ENCODE results near the gene SRC. TPM values are rescaled to one million over a fixed set of nuclear protein-coding genes. Genes with fewer than 3 reads are reported as not detected.

SRC gene
- total RNA-seq, 1 donor from 2014 or later = 25.1 TPM

DNA sequence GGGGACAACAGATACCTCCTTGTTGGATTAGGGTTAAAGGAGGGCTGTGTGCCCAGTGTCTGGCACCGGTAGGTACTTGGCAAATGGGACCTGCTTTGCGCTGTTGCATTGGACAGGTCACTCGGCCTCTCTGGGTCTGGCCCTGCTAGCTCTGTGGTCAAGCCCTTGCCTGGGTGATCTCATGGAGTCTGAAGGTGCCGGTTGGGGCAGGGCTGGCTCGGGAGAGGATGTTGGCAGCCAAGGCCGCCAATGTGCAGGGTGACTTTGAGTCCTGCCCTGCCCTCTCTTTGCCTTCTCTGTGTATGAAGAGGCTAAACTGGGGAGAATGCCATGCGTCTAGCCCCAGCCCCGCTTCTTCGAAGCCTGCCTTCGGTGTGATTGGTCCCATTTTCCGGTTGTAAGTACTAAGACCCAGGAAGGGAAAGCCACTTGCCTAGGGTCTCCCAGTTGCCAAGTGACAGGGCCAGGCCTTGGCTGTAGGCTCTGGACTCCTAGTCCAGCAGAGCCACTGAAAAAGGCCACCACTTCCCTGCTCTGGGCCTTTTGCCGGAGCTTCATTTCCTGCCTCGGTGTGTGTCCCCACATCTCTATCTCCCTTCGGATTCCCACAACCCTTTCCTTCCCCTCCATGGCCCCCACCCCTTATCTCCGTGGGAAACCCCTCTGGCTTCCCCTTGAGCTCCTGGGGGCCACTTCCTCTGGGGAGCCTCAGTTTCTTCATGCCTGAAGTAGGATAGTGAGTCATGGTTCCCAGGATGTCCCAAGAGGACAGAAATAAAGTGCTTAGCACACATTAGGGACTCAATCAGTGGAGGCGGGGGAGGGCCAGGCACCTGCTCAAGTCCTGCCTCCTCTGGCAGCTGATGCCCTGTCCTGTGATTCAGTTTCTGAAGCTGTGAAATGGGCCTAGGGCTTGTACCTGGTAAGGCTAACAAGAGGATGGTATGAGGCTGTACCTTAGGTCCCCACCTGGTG is 3.9 kb downstream of the SRC start:
- peak; percentile 76 for DNase-seq (ENCODE audit: low spot score)
- Mint-ChIP-seq H3K27me3 (ENCODE audit: low read depth) (no peaks in the 10 kb centered on the region), H3K9me3 (ENCODE audit: low read depth) (no peaks in the 10 kb centered on the region), H3K36me3 (ENCODE audit: low read depth) (no peaks in the 10 kb centered on the region), H3K4me3 (ENCODE audit: unreplicated experiment) (no peak overlapping the region), H3K27ac (ENCODE audit: unreplicated experiment) (no peak overlapping the region), H3K4me1 (ENCODE audit: low read depth) (peaks cover 24% of the 10 kb centered on the region)
- TF ChIP-seq, protein P1, sequence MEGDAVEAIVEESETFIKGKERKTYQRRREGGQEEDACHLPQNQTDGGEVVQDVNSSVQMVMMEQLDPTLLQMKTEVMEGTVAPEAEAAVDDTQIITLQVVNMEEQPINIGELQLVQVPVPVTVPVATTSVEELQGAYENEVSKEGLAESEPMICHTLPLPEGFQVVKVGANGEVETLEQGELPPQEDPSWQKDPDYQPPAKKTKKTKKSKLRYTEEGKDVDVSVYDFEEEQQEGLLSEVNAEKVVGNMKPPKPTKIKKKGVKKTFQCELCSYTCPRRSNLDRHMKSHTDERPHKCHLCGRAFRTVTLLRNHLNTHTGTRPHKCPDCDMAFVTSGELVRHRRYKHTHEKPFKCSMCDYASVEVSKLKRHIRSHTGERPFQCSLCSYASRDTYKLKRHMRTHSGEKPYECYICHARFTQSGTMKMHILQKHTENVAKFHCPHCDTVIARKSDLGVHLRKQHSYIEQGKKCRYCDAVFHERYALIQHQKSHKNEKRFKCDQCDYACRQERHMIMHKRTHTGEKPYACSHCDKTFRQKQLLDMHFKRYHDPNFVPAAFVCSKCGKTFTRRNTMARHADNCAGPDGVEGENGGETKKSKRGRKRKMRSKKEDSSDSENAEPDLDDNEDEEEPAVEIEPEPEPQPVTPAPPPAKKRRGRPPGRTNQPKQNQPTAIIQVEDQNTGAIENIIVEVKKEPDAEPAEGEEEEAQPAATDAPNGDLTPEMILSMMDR (IDR thresholded peaks at IDR 0.05) = no peak

DNA sequence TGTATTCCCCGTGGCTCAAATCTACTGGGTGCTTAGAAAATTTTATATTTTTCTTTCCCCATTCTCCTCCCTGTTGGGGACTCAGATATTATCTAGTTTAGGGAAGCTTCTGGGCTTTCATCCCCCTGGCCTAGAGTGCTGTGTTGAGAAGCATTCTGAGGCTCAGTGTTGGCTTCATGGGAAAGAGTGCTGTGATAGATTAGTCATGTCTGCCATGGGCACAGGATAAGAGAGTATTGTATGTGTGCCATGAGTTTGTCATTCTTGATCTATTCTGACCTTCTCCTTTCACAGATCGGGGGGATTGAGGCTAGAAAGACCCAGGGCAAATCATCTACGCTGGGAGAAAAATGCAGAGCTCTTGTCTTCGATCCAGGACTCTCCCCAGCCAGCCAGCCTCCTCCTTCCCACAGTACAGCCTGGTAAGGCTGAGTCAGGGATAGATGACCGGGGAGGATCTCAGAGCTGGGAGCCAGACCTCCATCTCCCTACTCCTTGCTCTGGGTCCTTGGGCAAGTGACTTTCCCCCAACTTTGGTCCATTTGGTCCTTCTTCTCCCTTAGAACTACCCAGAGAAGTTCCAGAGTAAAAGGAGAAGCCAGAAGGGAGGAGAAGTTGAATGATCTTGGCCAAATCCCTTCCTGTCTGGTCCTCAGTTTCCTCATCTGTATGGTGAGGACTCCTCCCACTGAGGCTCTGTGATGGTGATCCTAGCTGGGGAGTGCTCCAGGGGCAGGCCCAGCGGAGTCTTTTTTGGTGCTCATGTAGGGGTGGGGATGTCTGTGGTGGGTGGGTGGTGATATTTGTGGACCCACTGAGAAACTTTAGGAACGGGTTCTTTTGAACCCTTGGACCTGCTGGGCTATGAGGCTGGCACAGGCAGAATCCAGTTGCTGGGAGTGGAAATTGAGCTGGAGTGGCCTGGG is 5.0 kb downstream of the SRC start:
- peak; percentile 26 for DNase-seq (ENCODE audit: low spot score)
- H3K4me1 Mint-ChIP-seq (ENCODE audit: low read depth) = peaks cover 27% of the 10 kb centered on the region
- TF ChIP-seq, protein P1 (IDR thresholded peaks at IDR 0.05) = no peak
- H3K9me3 Mint-ChIP-seq (ENCODE audit: low read depth) = no peaks in the 10 kb centered on the region
- no peaks in the 10 kb centered on the region for H3K36me3 Mint-ChIP-seq (ENCODE audit: low read depth)
- peak overlapping the region; percentile 20 for H3K27ac Mint-ChIP-seq (ENCODE audit: unreplicated experiment)
- no peaks in the 10 kb centered on the region for H3K27me3 Mint-ChIP-seq (ENCODE audit: low read depth)
- H3K4me3 Mint-ChIP-seq (ENCODE audit: unreplicated experiment) = no peak overlapping the region

DNA sequence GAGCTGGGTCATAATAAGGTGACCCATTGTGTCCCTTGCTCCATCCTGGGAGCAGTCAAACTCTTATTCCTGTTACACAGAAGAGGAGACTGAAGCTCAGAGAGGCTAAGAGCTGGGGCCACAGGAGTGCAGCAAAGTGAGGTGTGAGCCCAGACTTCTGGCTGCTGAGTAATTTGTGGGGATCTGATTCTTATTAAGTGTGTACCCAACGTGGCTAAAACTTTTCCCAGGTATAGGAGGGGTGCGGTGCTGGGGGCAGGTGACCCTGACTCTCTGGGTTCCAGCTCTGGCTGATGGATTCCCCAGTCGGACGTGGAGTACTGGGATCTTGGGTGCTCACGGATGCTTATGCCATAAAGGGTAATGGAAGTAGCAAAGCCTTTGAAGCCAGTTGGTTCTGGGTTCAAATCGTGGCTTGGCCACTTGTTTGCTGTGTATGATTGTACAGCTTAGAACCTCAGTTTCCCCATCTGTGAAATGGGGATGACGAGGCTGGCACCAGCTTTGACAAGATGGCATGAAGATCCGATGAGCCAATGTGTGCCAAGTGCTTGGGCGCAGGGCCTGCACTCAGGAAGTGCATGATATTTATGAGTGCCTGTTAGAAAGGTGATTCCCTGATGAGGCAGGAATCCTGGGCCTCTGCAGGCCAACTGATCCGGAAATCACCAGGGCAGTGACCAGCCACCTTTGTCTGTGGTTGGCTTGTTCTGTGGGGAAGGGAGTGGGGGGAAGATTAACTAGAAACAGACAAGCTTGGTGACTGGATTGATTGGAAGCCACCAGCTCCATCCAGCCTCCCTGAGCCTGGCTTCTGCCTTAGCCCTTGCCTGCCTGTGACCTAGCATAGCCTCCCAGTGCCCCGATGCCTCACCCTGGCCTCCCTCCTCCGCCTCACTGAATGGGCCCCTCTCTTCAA is 6.0 kb downstream of the SRC start:
- Mint-ChIP-seq H3K27ac (ENCODE audit: unreplicated experiment) (no peak overlapping the region), H3K9me3 (ENCODE audit: low read depth) (no peaks in the 10 kb centered on the region), H3K36me3 (ENCODE audit: low read depth) (no peaks in the 10 kb centered on the region), H3K27me3 (ENCODE audit: low read depth) (no peaks in the 10 kb centered on the region), H3K4me3 (ENCODE audit: unreplicated experiment) (no peak overlapping the region), H3K4me1 (ENCODE audit: low read depth) (peaks cover 36% of the 10 kb centered on the region)
- TF ChIP-seq, protein P1 (IDR thresholded peaks at IDR 0.05) = no peak
- DNase-seq (ENCODE audit: low spot score) = peak; percentile 40

DNA sequence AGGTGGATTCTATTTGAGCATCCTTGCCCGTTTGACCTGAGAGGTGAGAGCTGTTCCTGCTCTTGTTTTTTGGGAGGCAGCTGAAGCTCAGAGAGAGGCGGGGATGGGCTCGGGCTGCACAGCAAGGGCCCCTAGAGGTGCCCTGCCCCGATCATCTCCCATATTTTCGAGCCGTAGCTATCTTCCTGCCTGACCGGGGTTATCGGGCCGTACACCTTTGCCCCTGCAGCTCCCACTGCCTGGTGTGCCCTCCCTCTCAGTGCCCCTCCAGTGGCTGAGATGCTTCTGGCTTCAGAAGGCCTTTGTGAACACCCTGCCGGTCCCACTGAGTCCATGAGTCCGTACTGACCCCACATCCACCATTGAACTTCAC is 6.7 kb downstream of the SRC start:
- Mint-ChIP-seq H3K4me1 (ENCODE audit: low read depth) (peaks cover 34% of the 10 kb centered on the region), H3K27ac (ENCODE audit: unreplicated experiment) (no peak overlapping the region), H3K4me3 (ENCODE audit: unreplicated experiment) (no peak overlapping the region), H3K36me3 (ENCODE audit: low read depth) (no peaks in the 10 kb centered on the region), H3K9me3 (ENCODE audit: low read depth) (no peaks in the 10 kb centered on the region), H3K27me3 (ENCODE audit: low read depth) (no peaks in the 10 kb centered on the region)
- TF ChIP-seq, protein P1 (IDR thresholded peaks at IDR 0.05) = no peak
- DNase-seq (ENCODE audit: low spot score) = peak; percentile 71

All from chondrocyte (in vitro differentiated cells).